NT2/D1 (cell line): Measurements from ENCODE around the gene ZNF10.
A peak's percentile ranks its signal among the peaks of the same experiment; 100 is the strongest.

Experiments used
- SUZ12 ChIP-seq: IDR thresholded peaks from 2 replicates; pipeline ENCODE4 v1.6.1; 2011; ENCODE audit not compliant: insufficient read length, insufficient read depth; ENCODE audit errors: extremely low read depth
- YY1 ChIP-seq: IDR thresholded peaks from 2 replicates; pipeline ENCODE4 v1.6.1; 2011; ENCODE audit not compliant: insufficient read length, insufficient read depth
- ZNF274 ChIP-seq: IDR thresholded peaks from 2 replicates; pipeline ENCODE4 v1.6.1; 2011; ENCODE audit warnings: mild to moderate bottlenecking, low read depth, low read length

DNA sequence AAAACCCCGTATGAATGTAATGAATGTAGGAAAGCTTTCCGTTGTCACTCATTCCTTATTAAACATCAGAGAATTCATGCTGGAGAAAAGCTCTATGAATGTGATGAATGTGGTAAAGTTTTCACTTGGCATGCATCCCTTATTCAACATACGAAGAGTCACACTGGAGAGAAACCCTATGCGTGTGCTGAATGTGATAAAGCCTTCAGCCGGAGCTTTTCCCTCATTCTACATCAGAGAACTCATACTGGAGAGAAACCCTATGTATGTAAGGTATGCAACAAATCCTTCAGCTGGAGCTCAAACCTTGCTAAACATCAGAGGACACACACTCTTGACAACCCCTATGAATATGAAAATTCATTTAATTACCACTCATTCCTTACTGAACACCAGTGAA, 24.2 kb upstream of the ZNF10 start:
- TF ChIP-seq SUZ12, result no peak
- TF ChIP-seq YY1, result no peak
- peak; percentile 98 for TF ChIP-seq ZNF274
